CD4-positive, alpha-beta T cell treated with Interleukin-17A for 4 hours (primary cell): Measurements from ENCODE around the gene PIAS4.
"Not testable (repeated sequence)": the region's sequence is repeated elsewhere in the genome, so short reads cannot be mapped to it uniquely, and the experiment has no call there.

Experiments
- DNase-seq: peaks from one replicate; pipeline ENCODE4 v3.0.0-alpha.2; 2020; ENCODE audit warnings: mixed read lengths

Gene PIAS4, protein sequence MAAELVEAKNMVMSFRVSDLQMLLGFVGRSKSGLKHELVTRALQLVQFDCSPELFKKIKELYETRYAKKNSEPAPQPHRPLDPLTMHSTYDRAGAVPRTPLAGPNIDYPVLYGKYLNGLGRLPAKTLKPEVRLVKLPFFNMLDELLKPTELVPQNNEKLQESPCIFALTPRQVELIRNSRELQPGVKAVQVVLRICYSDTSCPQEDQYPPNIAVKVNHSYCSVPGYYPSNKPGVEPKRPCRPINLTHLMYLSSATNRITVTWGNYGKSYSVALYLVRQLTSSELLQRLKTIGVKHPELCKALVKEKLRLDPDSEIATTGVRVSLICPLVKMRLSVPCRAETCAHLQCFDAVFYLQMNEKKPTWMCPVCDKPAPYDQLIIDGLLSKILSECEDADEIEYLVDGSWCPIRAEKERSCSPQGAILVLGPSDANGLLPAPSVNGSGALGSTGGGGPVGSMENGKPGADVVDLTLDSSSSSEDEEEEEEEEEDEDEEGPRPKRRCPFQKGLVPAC

DNA sequence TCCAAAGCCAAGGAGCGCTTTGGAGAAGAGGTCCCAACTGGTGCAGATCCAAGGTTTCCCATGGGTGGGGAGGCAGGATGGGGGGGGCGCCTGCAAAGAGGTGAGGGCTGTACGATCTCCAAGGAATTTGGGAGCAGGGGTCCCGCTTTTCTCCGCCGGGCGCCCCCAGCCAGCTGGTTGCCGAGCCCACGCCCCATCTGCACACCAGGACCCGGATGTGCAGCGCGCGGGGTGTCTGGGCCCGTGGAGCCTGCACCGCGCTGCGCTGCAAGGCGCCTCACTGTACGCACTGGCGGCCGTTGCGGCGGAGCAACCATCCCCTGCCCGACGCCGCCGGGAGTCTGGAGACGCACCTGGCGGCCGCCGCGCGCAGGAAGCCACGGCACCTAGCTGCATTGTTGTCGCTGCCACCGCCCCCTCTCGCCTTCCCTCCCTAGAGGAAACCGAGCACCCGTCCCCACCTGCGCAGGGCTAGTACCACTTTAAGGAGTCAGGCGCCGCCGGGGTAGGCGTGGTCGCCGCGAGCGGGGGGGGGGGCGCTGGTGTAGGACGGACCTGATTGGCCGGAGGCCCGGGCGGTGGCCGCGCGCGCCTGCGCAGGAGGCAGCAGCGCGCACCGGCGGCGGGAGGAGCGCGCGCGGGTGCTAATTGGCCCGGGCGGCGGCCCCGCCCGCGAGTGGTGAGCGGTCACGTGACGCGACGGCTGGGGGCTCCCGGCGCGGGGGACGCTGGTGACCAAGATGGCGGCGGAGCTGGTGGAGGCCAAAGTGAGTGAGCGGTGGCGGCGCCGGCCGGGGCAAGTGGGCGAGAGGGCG is at the start of gene PIAS4:
Gene PIAS4, plus strand, starts transcription at position 716 of the 815 bp plus-strand sequence. Its CDS starts 25 bp downstream, at position 741.
- peak; percentile 99 for DNase-seq

DNA sequence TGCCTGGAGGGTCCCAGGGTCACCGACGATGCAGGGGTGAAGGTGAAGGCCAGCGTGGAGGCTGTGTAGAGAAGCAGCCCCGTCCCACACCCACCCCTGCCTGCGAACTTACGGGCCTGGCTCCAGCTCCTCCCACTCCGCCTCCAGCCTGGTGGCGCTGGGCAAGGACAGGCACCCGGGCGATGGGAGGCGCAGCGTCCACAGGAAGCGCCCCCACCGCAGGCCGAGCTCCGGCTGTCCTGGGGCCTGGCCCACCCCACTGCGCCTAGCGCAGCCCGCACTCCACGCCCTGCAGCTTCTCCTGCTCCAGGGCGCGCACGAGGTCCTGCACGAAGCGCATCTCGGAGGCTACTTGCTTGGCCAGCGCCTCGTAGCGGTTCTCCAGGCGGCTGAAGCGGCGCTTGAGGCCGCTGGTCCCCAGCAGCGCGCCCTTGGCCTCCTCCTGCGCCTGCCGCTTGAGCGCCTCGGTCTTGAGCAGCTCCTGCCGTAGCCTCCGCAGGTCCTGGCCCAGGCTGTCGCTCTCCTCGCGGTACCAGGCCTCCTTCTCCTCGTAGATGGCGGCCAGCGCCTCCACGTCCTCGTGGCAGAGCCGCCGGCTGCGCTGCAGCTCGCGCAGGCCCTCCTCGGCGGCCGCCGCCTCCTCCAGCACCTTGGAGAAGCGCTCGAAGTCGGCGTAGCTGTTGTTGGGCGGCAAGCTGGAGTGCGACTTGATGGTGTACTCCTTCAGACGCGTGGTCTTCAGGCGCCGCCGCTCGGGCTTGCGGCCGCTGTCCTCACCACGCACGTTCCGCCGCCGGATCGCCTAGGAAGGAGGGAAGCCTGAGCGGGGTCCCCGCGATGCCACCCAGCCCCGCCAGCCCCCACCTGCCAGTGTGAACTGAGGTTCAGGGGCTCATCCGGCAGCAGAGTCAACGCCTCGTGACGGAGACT is 48.4 kb upstream of the PIAS4 start:
- DNase-seq: no peak

DNA sequence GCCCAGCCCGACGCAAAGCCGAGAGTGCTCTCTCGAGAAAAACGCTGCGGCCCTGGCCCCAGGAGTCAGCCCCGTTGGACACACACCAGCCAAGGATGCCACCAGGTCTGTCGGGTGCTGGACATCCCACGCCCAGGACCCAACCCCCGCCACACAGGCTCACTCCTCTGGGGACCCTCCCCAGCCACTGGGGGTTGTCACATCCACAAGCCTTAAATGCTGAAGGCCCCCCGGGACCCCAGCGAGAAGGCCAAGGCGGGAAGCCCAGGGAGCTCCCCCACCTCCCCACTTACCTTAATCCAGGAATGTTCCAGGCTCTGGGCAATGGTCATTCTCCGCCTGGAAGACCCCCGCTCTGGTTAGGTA is 47.8 kb upstream of the PIAS4 start:
- no peak for DNase-seq

DNA sequence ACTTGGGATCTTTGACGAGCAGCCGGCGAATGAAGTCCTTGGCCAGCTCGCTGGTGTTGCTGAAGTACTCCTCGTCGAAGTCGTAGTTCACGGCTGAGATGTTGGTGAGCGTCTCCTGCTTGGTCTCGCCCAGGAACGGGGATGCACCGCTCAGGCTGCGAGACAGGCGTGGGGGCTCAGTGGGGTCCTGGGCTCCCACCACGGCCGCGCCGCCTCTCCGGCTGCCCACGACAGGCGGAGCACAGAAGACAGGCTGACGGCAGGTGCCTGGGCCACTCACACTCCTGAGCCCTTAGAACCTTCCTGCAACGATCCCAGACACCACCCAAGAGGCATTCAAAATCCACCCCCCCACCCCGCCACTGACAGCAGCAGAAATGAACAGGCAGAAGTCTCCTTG is 46.5 kb upstream of the PIAS4 start:
- no peak for DNase-seq

DNA sequence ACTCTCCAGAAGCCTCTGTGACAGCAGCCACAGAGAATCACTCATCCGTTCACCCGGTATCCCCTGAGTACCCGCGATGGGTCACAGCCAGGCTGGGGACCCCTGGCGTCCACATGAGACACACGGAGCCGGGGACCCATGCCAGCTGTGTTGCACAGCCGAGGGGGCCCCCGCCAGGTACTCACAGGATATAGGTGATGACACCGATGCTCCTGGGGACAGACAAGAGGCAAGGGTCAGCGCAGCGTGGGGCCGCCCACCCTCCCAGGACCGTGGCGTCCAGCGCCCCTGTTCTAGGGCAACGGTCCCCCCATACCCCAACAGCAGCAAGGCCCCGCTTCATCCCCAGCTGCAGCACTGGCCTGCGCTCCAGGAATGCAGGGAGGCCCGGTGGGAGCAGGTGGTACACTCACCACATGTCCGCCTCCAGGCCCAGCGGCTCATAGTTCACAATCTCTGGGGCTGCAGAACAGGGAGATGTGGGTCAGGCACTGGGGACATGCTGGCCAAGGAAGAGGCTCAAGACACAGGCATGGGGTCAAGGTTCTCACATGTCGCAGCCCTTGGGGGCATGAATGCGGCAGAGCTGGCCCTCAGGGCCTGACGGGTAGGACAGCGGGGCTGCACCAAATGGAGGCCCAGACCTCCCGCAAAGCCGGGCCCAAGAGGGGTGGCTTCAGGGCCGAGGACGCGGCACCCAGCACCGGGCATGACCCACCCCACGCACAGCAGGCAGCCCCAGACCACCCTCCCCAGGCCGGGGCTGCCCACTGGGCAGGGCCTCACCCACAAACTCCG is 43.9 kb upstream of the PIAS4 start:
- no peak for DNase-seq

DNA sequence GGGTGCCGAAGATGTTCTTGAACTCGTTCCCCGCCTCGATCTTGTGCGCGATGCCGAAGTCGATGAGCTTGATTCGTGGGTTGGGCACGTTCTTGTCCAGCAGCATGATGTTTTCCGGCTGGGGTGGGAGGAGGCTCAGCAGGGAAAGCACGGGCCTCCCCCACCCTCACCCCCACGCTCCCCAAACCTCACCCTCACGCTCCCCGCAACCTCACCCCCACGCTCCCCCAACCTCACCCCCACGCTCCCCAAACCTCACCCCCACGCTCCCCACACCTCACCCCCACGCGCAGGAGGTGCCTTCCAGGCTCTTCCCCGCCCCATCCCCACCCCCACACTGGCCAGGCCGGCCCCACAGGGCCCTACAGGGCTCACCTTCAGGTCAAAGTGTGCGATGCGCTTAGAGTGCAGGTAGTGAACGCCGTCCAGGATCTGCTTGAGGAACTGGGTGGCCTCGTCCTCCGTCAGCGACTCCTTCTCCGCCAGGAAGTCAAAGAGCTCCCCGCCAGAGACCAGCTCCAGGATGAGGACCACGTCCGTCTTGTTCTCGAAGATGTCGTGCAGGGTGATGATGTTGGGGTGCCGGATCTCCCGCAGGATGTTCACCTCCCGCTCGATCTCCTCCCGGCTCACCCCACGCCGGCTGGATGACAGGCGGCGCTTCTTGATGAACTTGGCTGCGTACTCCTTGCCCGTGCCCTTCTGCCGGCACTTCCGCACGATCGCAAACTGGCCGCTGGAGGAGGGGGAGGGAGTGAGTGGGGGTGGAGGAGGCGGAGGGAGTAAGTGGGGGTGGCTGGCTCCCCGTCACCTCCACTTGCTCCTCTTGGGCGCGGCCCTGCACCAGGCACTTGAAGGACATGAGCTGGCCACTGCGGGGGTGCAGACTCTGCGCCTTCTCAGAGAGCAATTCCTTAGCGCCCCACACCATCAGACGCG is 43.0 kb upstream of the PIAS4 start:
- DNase-seq: no peak

DNA sequence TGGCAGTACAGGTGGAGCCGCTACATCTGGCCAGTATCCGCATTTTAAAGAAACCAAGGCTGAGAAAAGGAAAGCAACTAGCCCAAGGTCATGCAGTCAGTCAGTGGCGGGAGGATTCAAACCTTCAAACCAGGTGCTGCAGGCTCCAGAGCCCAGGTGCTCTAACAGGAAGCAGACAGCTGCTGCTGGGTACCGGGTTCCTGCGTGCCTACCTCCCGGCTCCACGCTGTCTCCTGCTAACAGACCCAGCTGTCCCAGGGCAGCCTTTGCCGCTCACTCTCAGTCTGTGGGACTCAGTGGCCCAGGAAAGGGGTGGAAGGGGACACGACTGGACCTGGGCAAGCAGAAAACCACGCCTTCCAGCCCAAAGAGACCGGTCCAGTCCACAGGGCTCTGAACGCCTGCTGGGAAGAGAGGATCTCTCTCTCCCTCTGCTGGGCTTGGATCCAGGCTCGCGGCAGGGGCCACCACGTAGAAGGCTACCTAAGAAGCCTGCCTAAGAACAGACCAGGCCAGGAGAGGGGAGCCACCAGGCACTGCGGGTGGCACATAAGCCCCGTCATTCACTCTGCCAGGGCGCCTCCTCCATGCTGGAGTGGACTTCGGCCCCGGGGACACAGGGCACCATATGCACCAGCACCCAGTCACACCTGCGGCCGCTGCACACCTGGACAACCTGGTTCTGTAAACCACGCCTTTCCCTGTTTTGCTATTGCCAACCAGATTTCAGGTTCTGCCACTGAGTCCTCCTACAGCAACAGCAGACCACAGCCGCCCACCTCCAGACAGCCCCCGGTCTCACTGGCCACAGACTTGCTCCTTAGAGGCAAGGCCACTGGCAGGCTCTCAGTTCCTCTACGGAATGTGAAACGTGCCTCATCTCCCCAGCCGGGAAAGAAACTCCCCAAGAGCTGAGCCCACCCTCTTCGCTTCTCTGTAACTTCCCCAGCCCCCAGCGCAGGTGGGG is 41.2 kb upstream of the PIAS4 start:
- no peak for DNase-seq

DNA sequence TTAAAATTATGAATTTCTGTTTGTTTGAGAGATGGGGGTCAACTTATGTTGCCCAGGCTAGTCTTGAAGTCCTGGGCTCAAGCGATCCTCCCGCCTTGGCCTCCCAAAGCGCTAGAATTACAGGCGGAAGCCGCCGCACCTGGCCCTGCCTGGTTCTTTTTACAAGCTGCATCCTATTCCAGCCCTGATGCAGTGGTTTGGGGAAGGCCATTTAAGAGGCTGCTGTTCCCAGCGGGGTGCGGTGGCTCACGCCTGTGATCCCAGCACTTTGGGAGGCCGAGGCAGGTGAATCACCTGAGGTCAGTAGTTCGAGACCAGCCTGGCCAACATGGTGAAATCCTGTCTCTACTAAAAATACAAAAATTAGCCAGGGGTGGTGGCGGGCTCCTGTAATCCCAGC is 39.6 kb upstream of the PIAS4 start:
- not testable (repeated sequence) for DNase-seq

DNA sequence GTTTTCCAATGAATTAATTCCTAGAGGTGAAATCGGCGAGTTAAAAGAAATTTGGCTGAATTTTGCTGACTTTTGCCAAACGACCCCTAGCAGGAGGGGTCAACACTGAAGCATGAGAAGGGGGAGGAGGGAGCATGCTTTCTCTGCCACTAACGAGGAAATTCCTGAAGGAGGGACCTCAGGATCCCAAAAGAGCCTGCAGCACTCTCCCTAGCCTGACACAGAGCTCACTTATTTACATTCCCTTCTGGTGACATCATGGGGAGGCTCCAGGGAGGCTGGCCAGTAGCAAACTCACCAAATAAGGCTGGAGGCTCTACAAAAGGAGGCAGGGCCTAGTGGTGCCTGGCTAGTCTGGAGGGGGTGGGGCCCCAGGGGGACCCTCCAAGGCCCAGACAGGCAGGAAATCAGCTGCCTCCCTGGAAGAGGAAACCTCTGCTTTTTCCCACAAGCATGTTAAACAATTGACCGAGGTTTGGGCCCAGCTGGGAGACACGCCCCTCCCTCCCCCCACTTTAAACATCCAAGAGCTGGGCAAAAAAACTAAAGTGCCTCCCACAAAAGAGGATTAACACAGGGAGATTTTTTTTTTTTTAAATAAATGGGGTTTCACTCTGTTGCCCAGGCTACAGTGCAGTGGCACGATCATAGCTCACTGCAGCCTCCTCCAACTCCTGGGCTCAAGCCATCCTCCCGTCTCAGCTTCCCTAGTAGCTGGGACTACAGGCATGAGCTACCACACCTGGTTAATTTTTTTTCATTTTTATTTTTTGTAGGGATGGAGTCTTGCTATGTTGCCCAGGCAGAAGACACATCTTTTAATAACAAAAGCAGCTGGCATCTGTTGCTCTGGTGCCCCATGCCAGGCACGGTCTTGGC is 38.7 kb upstream of the PIAS4 start:
- no peak for DNase-seq

DNA sequence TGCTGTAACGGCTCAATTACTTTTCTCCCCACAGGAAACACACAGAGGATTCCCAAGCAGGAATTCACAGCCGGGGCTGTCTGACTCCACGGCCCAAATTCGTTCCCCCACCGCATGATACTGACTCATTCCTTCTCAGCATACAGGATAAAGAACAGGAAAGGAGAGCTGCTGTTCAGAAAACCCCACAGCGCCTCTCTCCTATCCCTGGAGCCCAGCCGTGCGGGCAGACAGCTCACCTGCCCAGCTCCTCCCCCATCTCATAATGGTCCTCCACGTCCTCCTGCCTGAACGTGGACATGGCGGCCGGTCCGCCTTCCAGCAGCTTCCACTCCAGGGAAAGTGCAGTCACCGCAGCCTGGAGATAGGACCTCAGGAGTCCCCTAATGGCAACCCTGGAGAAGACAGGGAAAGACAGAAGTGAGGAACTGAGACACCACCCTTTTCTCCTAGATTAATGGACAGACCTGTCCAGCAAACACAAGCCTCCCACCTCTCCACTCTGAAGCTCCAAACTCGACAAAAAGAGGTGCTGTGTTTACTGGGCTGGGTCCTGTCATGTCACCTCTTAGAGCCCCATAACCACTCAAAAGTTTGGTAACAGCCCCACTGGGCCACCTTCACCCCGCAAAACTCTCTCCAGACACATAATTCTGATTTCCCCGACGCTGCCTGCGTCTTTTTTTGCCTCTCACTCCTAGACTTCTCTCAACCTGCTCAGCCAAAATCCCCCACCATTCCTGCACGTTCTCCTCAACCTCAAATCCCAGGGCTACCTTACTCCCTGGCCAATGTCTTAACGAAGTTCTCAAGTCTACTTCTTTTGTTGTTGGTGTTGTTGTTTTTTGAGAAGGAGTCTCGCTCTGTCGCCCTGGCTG is 37.9 kb upstream of the PIAS4 start:
- no peak for DNase-seq

DNA sequence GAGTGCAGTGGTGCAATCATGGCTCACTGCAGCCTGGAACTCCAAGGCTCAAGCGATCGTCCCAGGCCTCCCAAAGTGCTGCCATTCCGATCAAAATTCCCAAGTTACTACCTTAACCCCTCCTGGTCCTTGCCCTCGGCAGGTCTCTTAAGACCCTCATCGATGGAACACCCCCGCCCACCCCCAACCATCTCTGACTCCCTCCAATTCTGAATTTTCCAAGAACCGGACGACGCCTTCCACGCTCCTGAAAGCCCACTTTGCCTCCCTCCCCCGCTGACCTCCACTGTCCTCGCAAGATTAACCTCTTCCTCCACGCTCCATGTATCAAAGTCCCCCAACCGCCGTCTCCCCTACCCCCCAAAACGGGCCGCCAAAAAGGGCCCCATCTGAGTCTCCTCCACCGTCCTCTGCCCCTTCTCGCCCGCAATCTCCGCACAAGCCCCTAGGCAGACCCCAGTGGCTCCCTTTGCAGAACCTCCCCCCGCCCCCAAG is 37.2 kb upstream of the PIAS4 start:
- DNase-seq: no peak

DNA sequence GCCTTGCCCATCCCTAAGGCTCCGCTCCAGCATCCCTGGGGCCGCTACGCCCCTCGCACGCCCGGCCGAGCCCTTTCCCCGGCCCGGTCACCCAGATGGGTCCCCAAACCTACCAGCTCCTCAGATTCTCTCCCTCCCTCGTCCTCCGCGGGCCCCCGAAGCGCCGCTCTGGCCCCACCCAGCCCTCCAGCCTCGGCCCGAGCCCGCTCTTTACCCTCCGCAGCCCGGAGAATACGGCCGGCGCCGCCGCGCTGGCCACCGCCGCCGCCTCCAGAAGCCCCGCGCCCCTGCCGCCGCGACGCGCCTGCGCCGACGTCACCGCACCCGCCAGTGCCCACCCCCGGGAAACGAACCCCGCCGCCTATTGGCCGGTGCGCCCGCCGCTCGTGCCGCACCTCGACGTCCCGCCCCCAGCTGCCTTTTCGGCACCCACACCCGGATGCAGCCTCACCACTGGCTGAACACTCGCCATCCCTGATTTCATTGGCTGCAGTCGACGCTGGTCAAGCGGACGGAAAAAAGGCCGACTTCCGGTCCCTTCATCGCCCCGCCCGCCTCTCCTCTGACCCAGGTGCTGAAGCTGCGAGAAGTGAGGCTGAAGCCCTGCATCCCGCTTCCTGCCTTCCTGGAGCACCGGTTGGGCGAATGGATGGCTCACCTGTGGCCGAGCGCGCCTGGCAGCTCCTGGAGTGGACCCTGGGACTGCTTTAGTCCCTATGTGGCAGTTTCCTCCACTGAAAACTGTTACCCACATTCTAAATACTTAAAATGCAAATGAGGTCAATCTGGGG is 36.5 kb upstream of the PIAS4 start, which contains the start of gene DAPK3:
Gene DAPK3, minus strand, starts transcription at position 292 of the 791 bp plus-strand sequence. CDS start 1,364 bp downstream, outside the sequence.
- DNase-seq: peak; percentile 95

DNA sequence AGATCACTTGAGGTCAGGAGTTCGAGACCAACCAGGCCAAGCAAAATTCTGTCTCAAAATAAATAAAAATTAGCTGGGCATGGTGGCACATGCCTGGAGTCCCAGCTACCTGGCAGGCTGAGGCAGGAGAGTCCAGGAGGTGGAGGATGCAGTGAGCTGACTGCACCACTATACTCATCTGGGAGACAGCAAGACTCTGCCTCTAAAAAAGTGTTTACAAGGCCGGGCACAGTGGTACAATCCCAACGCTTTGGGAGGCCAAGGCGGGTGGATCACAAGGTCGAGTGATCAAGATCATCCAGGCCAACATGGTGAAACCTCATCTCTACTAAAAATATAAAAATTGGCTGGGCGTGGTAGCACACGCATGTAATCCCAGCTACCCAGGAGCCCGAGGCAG is 32.4 kb upstream of the PIAS4 start:
- DNase-seq: no peak

DNA sequence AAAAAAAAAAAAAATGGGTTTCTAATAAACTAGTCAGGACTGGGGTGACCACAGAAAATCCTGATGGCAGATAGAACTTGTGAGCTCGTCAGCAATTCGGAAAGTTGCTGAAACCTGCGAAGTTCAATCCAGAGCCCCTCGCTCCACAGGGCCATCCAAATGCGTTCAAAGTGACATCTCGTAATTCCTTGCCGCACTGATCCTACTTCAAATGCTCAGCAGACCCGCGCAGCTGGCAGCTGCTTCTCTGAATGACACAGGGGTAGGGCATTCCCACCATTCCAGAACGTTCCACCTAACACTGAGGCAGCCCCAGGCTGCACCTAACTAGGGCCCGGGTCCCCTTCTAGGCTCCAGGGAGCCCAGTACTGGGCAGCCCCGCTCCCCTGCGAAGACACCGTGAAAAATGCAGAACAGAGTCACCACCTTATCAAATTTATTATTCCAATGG is 31.9 kb upstream of the PIAS4 start:
- no peak for DNase-seq

DNA sequence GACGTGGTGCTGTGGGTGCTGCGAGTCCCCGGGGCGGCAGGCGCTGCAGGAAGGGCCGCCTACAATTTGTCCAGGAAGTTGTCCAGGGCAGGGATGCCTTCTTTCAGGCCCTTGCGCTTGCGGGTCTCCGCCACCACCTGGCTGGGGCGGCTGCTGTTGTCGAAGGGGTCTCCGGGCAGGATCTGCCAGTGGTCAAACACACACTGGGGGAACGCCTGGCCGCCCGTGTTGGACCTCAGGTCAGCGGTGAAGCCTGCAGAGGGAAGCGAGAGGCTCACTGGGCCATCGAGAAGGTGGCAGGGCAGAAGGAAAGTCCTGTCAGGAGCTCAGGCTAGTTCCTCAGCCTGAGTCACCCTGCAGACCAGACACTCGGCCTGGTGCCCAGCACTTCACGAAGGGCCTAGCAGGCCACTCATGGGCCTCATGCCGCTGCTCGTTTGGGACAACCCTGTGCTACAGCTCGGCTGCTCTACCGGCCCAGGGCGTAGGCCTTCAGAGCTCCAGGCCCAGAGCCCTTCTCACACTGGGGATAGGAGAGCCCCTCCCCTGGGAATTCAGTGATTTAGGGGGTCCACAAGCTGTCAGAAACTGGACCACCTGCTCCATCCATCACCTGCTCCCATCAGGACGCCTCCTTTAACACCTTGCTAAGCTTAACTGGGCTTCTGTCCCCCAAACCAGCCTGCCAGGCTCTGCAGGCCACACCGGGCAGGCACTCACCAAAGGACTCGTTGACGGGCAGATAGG is 30.9 kb upstream of the PIAS4 start:
- DNase-seq: no peak
